ENCODE data around the gene TERT. TPM values are rescaled to one million over a fixed set of nuclear protein-coding genes. Genes with fewer than 3 reads are reported as not detected.
A peak's percentile ranks its signal among the peaks of the same experiment; 100 is the strongest.

The TERT gene
- total RNA-seq, 2 donors from 2014 or later = 3.6 TPM; not detected in 1

DNA sequence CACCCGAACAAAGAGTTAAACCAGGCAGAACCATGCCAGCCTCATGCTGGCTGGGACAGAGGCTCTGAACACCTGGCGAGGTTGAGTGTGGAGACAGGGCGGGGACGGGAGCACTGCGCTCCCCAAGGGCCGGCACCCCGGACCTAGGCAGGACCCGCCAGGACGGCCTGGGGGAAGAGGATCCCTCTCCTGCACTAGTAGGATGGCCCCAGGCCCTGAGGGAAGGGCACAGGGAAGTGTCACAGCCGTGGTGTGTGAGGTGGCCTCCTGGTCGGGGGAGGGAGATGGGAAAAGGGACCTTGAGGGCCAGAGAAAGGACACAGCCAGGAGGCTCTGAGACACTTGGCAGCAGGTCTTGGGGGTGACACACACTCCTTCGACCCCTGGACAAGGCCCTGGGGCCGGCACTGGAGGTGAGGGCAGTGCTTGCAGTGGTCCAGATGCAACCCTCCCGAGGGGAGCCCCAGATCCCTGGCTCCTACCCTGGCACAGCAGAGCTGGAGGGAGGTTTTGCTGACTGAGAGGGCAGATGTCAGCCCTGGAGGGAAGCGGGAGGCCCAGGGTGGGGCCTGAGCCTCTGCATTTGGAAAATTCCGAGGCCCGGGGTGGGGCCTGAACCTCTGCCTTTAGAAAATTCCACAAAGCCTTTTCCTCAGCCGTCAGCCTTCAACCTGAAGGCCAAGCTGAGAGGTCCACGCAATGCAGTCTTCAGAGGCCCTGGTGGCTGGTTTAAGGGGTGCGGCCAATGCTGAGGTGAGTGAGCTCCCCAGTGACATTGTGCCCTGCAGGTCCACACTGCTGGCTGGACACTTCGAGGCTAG, 24.8 kb upstream of the TERT start:
- DNase-seq (ENCODE audit: low spot score) = no peak
- 93% methylated on average over 21 of the region's 21 CpGs for WGBS
- H3K27ac ChIP-seq = no peak overlapping the region

GRCh38 chr5:1318659-1319251, 23.9 kb upstream of the TERT start:
- H3K4me1 ChIP-seq (replicated peaks) = peaks cover 14% of the 10 kb centered on the region
- H3K36me3 ChIP-seq = peaks cover 7 to 10% of the 10 kb centered on the region in 2 donors
- no peaks in the 10 kb centered on the region for H3K9me3 ChIP-seq
- H3K4me3 ChIP-seq = no peak overlapping the region
- no peak overlapping the region for H3K27ac ChIP-seq
- TF ChIP-seq POLR2AphosphoS5 (IDR thresholded peaks at IDR 0.05) (no peak), POLR2A (IDR thresholded peaks at IDR 0.05) (no peak)
- TF ChIP-seq, protein P1, sequence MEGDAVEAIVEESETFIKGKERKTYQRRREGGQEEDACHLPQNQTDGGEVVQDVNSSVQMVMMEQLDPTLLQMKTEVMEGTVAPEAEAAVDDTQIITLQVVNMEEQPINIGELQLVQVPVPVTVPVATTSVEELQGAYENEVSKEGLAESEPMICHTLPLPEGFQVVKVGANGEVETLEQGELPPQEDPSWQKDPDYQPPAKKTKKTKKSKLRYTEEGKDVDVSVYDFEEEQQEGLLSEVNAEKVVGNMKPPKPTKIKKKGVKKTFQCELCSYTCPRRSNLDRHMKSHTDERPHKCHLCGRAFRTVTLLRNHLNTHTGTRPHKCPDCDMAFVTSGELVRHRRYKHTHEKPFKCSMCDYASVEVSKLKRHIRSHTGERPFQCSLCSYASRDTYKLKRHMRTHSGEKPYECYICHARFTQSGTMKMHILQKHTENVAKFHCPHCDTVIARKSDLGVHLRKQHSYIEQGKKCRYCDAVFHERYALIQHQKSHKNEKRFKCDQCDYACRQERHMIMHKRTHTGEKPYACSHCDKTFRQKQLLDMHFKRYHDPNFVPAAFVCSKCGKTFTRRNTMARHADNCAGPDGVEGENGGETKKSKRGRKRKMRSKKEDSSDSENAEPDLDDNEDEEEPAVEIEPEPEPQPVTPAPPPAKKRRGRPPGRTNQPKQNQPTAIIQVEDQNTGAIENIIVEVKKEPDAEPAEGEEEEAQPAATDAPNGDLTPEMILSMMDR (IDR thresholded peaks at IDR 0.05) = no peak
- no peaks in the 10 kb centered on the region for H3K27me3 ChIP-seq (replicated peaks; ENCODE audit: insufficient read depth)
- WGBS = 89% methylated on average over 24 of the region's 29 CpGs
- no peak for DNase-seq (ENCODE audit: low spot score)
- intact Hi-C loops (cut with DNase I) = no loop called here

More for the DNA sequence above, 24.8 kb upstream of the TERT start:
- H3K4me1 ChIP-seq (replicated peaks) = peaks cover 14% of the 10 kb centered on the region
- H3K36me3 ChIP-seq = peaks cover 8 to 10% of the 10 kb centered on the region in 2 donors
- no peaks in the 10 kb centered on the region for H3K27me3 ChIP-seq (replicated peaks; ENCODE audit: insufficient read depth)
- no peak for TF ChIP-seq POLR2A (IDR thresholded peaks at IDR 0.05)
- TF ChIP-seq, protein P1 (IDR thresholded peaks at IDR 0.05) = no peak
- TF ChIP-seq POLR2AphosphoS5 (IDR thresholded peaks at IDR 0.05) = no peak
- intact Hi-C loops (cut with DNase I) = no loop called here
- H3K9me3 ChIP-seq = no peaks in the 10 kb centered on the region
- H3K4me3 ChIP-seq = no peak overlapping the region

DNA sequence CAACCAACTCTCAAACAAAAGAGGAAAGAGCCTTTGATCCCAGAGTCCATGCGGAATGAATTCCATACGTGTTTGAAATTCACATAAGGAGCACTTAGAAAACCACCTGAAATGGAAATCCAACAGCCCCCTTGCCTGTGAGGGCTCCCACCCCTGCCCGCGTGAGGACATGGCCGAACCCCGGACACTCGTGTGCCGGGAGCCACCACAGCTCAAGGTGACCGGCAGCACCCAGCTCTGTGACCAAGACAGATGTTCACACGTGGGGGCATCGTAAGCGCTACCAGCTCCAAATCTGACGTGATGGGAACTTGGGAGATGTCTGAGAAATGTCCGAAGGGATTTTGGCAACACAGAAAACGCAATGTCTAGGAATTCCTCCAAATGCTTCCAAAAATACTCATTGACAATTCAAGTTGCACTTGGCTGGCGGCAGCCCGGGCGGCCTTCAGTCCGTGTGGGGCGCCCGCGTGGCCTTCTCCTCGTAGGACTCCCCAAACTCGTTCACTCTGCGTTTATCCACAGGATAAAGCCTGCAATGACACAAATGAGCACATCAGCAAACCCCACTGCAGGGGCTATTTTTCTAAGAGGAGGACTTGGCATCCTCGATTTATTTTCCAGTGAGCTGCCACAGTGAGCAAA, 23.2 kb upstream of the TERT start:
- WGBS = 93% methylated on average over 26 of the region's 26 CpGs
- H3K27ac ChIP-seq = peak overlapping the region in 1 of 2 donors; percentile 76
- H3K4me1 ChIP-seq (replicated peaks) = peaks cover 14% of the 10 kb centered on the region
- H3K27me3 ChIP-seq (replicated peaks; ENCODE audit: insufficient read depth) = no peaks in the 10 kb centered on the region
- DNase-seq (ENCODE audit: low spot score) = no peak
- no peak for TF ChIP-seq POLR2AphosphoS5 (IDR thresholded peaks at IDR 0.05)
- TF ChIP-seq POLR2A (IDR thresholded peaks at IDR 0.05) = no peak
- H3K9me3 ChIP-seq = no peaks in the 10 kb centered on the region
- peaks cover 7 to 10% of the 10 kb centered on the region in 2 donors for H3K36me3 ChIP-seq
- H3K4me3 ChIP-seq = no peak overlapping the region
- intact Hi-C loops (cut with DNase I) = no loop called here

DNA sequence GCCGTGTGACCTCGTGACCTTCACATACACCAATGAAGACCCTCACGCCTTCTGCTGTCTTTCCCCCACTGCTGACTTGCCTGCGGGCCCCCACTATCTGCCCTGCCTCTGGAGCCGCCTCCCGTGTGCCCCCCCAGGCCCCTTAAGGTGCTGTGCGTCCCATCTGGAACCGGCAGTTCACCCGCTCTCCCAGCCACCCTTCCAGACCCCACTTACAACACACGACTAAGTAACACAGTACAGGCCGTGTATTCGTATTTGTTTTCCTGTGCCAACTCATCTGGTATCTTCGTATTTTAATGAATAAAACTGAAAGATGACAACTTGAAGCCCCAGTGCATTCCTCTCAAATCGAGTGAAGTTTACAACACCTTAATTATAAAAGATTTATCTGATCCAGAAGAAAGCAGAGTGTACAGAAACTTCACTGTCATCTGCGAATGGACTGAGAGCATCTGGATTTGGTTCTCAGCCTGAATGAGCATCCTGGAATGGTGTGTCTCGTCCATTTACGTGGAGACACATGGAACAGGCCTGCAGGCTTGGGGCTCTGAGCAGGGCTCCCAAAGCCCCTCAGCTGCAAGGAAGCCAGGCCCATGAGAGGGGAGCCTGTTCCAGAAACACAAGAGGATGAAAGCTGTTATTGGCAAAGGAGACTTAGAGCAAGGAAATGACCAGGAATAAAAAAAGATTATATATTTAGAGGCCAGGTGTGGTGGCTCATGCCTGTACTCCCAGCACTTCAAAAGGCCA, 21.9 kb upstream of the TERT start:
- DNase-seq (ENCODE audit: low spot score) = no peak
- peak overlapping the region; percentile 76 to 85 for H3K27ac ChIP-seq

More for the DNA sequence above, 21.9 kb upstream of the TERT start:
- Histone ChIP-seq H3K4me3 (no peak overlapping the region), H3K4me1 (replicated peaks) (peaks cover 14% of the 10 kb centered on the region), H3K27me3 (replicated peaks; ENCODE audit: insufficient read depth) (no peaks in the 10 kb centered on the region), H3K9me3 (no peaks in the 10 kb centered on the region), H3K36me3 (peaks cover 2 to 7% of the 10 kb centered on the region in 2 donors)
- intact Hi-C loops (cut with DNase I) = no loop called here
- no peak for TF ChIP-seq POLR2AphosphoS5 (IDR thresholded peaks at IDR 0.05)
- TF ChIP-seq, protein P1 (IDR thresholded peaks at IDR 0.05) = no peak
- no peak for TF ChIP-seq POLR2A (IDR thresholded peaks at IDR 0.05)
- WGBS = 20% methylated on average over 17 of the region's 17 CpGs

All from prostate gland (tissue), 2 donors.